HCT116 (cell line): ENCODE results near the gene SCAANT1. TPM values are rescaled to one million over a fixed set of nuclear protein-coding genes. Genes with fewer than 3 reads are reported as not detected.

Experiments
- ATAC-seq: fragments of 200-7000 bp; cut with Tn5 transposase; 2 replicates; pipeline ENCODE4 v1.9.1; 2020; ENCODE audit warnings: mild to moderate bottlenecking, moderate library complexity
- BruUV-seq: library from RNA; stranded (reverse); fragments of 400-500 nt; replicated peaks from 2 replicates; lab custom pipeline; 2021; lab: Mats Ljungman, UMichigan
- CTCF ChIA-PET: fragments of 300-600 bp; sonication (Branson Sonifier 250); formaldehyde crosslinking; loops from one replicate; lab custom pipeline; 2021; ENCODE audit warnings: antibody characterized with exemption; lab: Charles Lee
- POLR2A ChIA-PET: fragments of 300-600, 350-600 bp; sonication (Branson Sonifier 250); formaldehyde crosslinking; loops from one replicate; lab custom pipeline; 2021; ENCODE audit warnings: antibody characterized with exemption; lab: Charles Lee
- RAD21 ChIA-PET, 2 experiments: fragments of 300-600 bp; sonication (Branson Sonifier 250); formaldehyde crosslinking; loops; one replicate each; lab custom pipeline; 2023; ENCODE audit warnings: low total read pairs in 2 of 2; ENCODE audit not compliant: uncharacterized antibody in 2 of 2, unreplicated experiment in 2 of 2, low non-redundant PET in 1 of 2; lab: Charles Lee
- DNase-seq: peaks from one replicate; pipeline ENCODE4 v3.0.0-alpha.2; 2010; ENCODE audit warnings: low read depth, low spot score
- H2AFZ ChIP-seq: fragments of 200-600 bp; shearing (Covaris generic), sonication (generic); 2 replicates; pipeline ENCODE4 v1.6.1; 2017; ENCODE audit warnings: low read depth, mixed run types, mixed read lengths, antibody characterized with exemption, low read length; ENCODE audit not compliant: poor library complexity, severe bottlenecking
- H3K27ac ChIP-seq: 2 replicates; pipeline ENCODE4 v1.5.1; 2012; ENCODE audit warnings: low read depth, low read length
- H3K27me3 ChIP-seq: fragments of 200-600 bp; sonication (generic); 2 replicates; pipeline ENCODE4 v1.6.1; 2016; ENCODE audit warnings: mixed run types, low read length, mixed read lengths; ENCODE audit not compliant: insufficient read depth
- H3K36me3 ChIP-seq, 2 experiments: fragments of 200-500 bp in 1 of 2; fragments of 200-600 bp in 1 of 2; sonication (Bioruptor generic) in 1 of 2; sonication (generic) in 1 of 2; 2 replicates each; pipeline versions ENCODE4 v1.5.1 to v1.6.1; 2014 to 2016; ENCODE audit warnings: low read length in 2 of 2, inconsistent platforms in 1 of 2, mixed read lengths in 1 of 2, mixed run types in 1 of 2; ENCODE audit not compliant: insufficient read depth in 2 of 2, control insufficient read depth in 1 of 2
- H3K4me1 ChIP-seq, 2 experiments: fragments of 200-600 bp in 1 of 2; sonication (generic) in 1 of 2; 2 replicates each; pipeline versions ENCODE4 v1.5.1 to v1.6.1; 2012 to 2017; ENCODE audit warnings: low read length in 2 of 2, inconsistent platforms in 1 of 2, mild to moderate bottlenecking in 1 of 2, mixed read lengths in 1 of 2, mixed run types in 1 of 2, moderate library complexity in 1 of 2; ENCODE audit not compliant: insufficient read depth in 2 of 2, control insufficient read depth in 1 of 2
- H3K4me2 ChIP-seq: fragments of 200-600 bp; sonication (generic); 2 replicates; pipeline ENCODE4 v1.6.1; 2017; ENCODE audit warnings: mixed run types, low read length, mixed read lengths
- H3K4me3 ChIP-seq, 2 experiments: fragments of 200-600 bp in 1 of 2; sonication (generic) in 1 of 2; replicated peaks in 1 of 2; 2 replicates each; pipeline ENCODE4 v1.5.1; 2011 to 2016; ENCODE audit warnings: low read length in 2 of 2, control low read depth in 1 of 2, low read depth in 1 of 2, mild to moderate bottlenecking in 1 of 2, mixed read lengths in 1 of 2, mixed run types in 1 of 2
- H3K79me2 ChIP-seq: fragments of 200-600 bp; sonication (generic); 2 replicates; pipeline ENCODE4 v1.6.1; 2017; ENCODE audit warnings: mild to moderate bottlenecking, mixed run types, low read length, moderate library complexity, mixed read lengths; ENCODE audit not compliant: insufficient read depth
- H3K9ac ChIP-seq: fragments of 200-600 bp; sonication (generic); 2 replicates; pipeline ENCODE4 v1.6.1; 2016; ENCODE audit warnings: low read length, mixed read lengths
- H3K9me2 ChIP-seq: fragments of 200-600 bp; sonication (generic), shearing (Covaris generic); 2 replicates; pipeline ENCODE4 v1.6.1; 2017; ENCODE audit warnings: mixed run types, mild to moderate bottlenecking, moderate library complexity; ENCODE audit not compliant: insufficient read depth
- H3K9me3 ChIP-seq, 2 experiments: fragments of 200-500 bp in 1 of 2; fragments of 200-600 bp in 1 of 2; sonication (Bioruptor generic) in 1 of 2; sonication (generic) in 1 of 2; 2 replicates each; pipeline ENCODE4 v1.6.1; 2014 to 2017; ENCODE audit warnings: low read length in 2 of 2, mixed read lengths in 2 of 2, inconsistent platforms in 1 of 2, low read depth in 1 of 2, mild to moderate bottlenecking in 1 of 2, mixed run types in 1 of 2, moderate library complexity in 1 of 2; ENCODE audit not compliant: control insufficient read depth in 1 of 2, insufficient read depth in 1 of 2
- H4K20me1 ChIP-seq: fragments of 200-600 bp; sonication (generic), shearing (Covaris generic); 2 replicates; pipeline ENCODE4 v1.6.1; 2017; ENCODE audit warnings: mixed run types, mild to moderate bottlenecking, moderate library complexity; ENCODE audit not compliant: insufficient read depth
- CBX3 ChIP-seq: IDR thresholded peaks from 2 replicates; pipeline ENCODE4 v1.6.1; 2012; ENCODE audit warnings: low read depth
- EZH2phosphoT487 ChIP-seq: fragments of 200-600 bp; IDR thresholded peaks from 2 replicates; pipeline ENCODE4 v1.6.1; 2018; ENCODE audit warnings: antibody characterized with exemption, borderline replicate concordance
- FOSL1 ChIP-seq: IDR thresholded peaks from 2 replicates; pipeline ENCODE4 v1.6.1; 2012; ENCODE audit warnings: low read depth
- JUND ChIP-seq: IDR thresholded peaks from 2 replicates; pipeline ENCODE4 v1.6.1; 2012
- MAX ChIP-seq: IDR thresholded peaks from 2 replicates; pipeline ENCODE4 v1.6.1; 2012
- POLR2A ChIP-seq: IDR thresholded peaks from 2 replicates; pipeline ENCODE4 v1.7.0; 2011; ENCODE audit warnings: borderline replicate concordance; ENCODE audit not compliant: insufficient read depth, insufficient read length; ENCODE audit errors: extremely low read depth
- POLR2AphosphoS5 ChIP-seq: IDR thresholded peaks from 2 replicates; pipeline ENCODE4 v1.6.1; 2011; ENCODE audit warnings: mild to moderate bottlenecking, low read depth, low read length, moderate library complexity
- REST ChIP-seq: IDR thresholded peaks from 2 replicates; pipeline ENCODE4 v1.6.1; 2012; ENCODE audit warnings: low read depth
- SIN3A ChIP-seq: IDR thresholded peaks from 2 replicates; pipeline ENCODE4 v1.6.1; 2012; ENCODE audit warnings: low read depth
- SP1 ChIP-seq: IDR thresholded peaks from 2 replicates; pipeline ENCODE4 v1.6.1; 2012; ENCODE audit warnings: low read depth
- YY1 ChIP-seq: IDR thresholded peaks from 2 replicates; pipeline ENCODE4 v1.6.1; 2011; ENCODE audit warnings: low read length, low read depth, moderate library complexity, mild to moderate bottlenecking; ENCODE audit not compliant: insufficient replicate concordance; ENCODE audit errors: extremely low read depth
- ZBTB33 ChIP-seq: IDR thresholded peaks from 2 replicates; pipeline ENCODE4 v1.6.1; 2011; ENCODE audit warnings: mild to moderate bottlenecking, low read length, moderate library complexity; ENCODE audit not compliant: insufficient replicate concordance; ENCODE audit errors: extremely low read depth
- ZFX ChIP-seq: fragments of 450-650 bp; IDR thresholded peaks from 2 replicates; pipeline ENCODE4 v1.6.1; 2017
- intact Hi-C: fragments of 100-400 bp; cut with micrococcal nuclease; formaldehyde crosslinking; loops from 2 replicates; pipeline ENCODE4 v1.10.0; 2022
- total RNA-seq: library from RNA; stranded (reverse); gene quantifications from one replicate; pipeline ENCODE4 v1.2.1, GENCODE V29; 2021; ENCODE audit not compliant: unreplicated experiment

The SCAANT1 gene
- total RNA-seq, 1 experiment from 2014 or later = not detected

GRCh38 chr3:63949005-63949404 is 36.8 kb upstream of the SCAANT1 start:
- no peak overlapping the region for H2AFZ ChIP-seq
- intact Hi-C loops = no loop called here
- H3K36me3 ChIP-seq = no peaks in the 10 kb centered on the region
- no peak overlapping the region for H3K27ac ChIP-seq
- peaks cover 37% of the 10 kb centered on the region for H3K79me2 ChIP-seq
- H3K4me2 ChIP-seq = no peak overlapping the region
- RAD21 ChIA-PET = no interaction called here
- H3K9ac ChIP-seq = no peak overlapping the region
- no peaks in the 10 kb centered on the region for H3K27me3 ChIP-seq
- no TSS peak for BruUV-seq
- DNase-seq (no peak), ATAC-seq (no peak)
- no peaks in the 10 kb centered on the region for H3K9me3 ChIP-seq
- no peak overlapping the region for H3K4me3 ChIP-seq
- CTCF ChIA-PET = interaction anchor here (0.6 kb wide), 1 partner anchor 11 kb away, joined by 5 read pairs; no protein-coding TSS in a partner anchor
- no peaks in the 10 kb centered on the region for H3K9me2 ChIP-seq
- POLR2A ChIA-PET = interaction anchor here (0.7 kb wide), 1 partner anchor 17 kb away, joined by 3 read pairs; no protein-coding TSS in a partner anchor
- TF ChIP-seq JUND (no peak), ZBTB33 (no peak), POLR2AphosphoS5 (no peak), SP1 (no peak), FOSL1 (no peak), CBX3 (no peak), EZH2phosphoT487 (no peak), MAX (no peak), YY1 (no peak), POLR2A (no peak), REST (no peak), ZFX (no peak), SIN3A (no peak)
- H4K20me1 ChIP-seq = peaks cover 6% of the 10 kb centered on the region; the same call in 1 of the 2 replicates
- H3K4me1 ChIP-seq = no peaks in the 10 kb centered on the region
